ENCODE results near the gene SERPINA1. TPM values are rescaled to one million over a fixed set of nuclear protein-coding genes. Genes with fewer than 3 reads are reported as not detected.

Gene SERPINA1
- total RNA-seq, 1 experiment from 2014 or later, result 4.9 TPM

- POLR2A ChIA-PET, result no interaction called here
- DNase-seq (ENCODE audit: low read depth, low spot score), result no peak
- Histone ChIP-seq H3K9me3 (ENCODE audit: control insufficient read depth, insufficient read depth, low read depth, low read length) (no peaks in the 10 kb centered on the region), H3K4me3 (ENCODE audit: low read depth in 2 of 2, low read length in 2 of 2) (no peak overlapping the region), H3K27me3 (ENCODE audit: control insufficient read depth, insufficient read depth, low read length) (no peaks in the 10 kb centered on the region), H3K27ac (ENCODE audit: low read length) (no peak overlapping the region), H3K36me3 (ENCODE audit: control insufficient read depth, insufficient read depth, low read length) (no peaks in the 10 kb centered on the region), H3K4me1 (ENCODE audit: control insufficient read depth, insufficient read depth, low read length) (no peaks in the 10 kb centered on the region)
- CTCF ChIA-PET, result no interaction called here
- in situ Hi-C loops (cut with HindIII; ENCODE audit: low pct_unique_long_range_greater_than_20kb, low sequenced_read_pairs), result no loop called here
- BruUV-seq (replicated peaks), result no TSS peak
- TF ChIP-seq CTCF (IDR thresholded peaks at IDR 0.05) (no peak), POLR2AphosphoS5 (IDR thresholded peaks at IDR 0.05; ENCODE audit: low read depth, low read length) (no peak), SIN3A (IDR thresholded peaks at IDR 0.05; ENCODE audit: borderline replicate concordance, insufficient read depth, low read depth, low read length) (no peak)
- no peak for ATAC-seq
- intact Hi-C loops (cut with micrococcal nuclease; ENCODE audit: unreplicated experiment), result no loop called here
These were observed 27.3 kb downstream of the SERPINA1 start for GRCh38 chr14:94360945-94361565.

GRCh38 chr14:94357166-94357565 lies 31.2 kb downstream of the SERPINA1 start:
- DNase-seq (ENCODE audit: low read depth, low spot score) (no peak), ATAC-seq (no peak)
- CTCF ChIA-PET, result interaction anchor here (0.7 kb wide), 1 partner anchor 59 kb away, joined by 3 read pairs; no protein-coding TSS in a partner anchor
- H3K9me3 ChIP-seq (ENCODE audit: control insufficient read depth, insufficient read depth, low read depth, low read length), result no peaks in the 10 kb centered on the region
- H3K4me3 ChIP-seq (ENCODE audit: low read depth in 2 of 2, low read length in 2 of 2), result no peak overlapping the region
- H3K27ac ChIP-seq (ENCODE audit: low read length), result no peak overlapping the region
- BruUV-seq (replicated peaks), result no TSS peak
- no peak for TF ChIP-seq SIN3A (IDR thresholded peaks at IDR 0.05; ENCODE audit: borderline replicate concordance, insufficient read depth, low read depth, low read length)
- no peak for TF ChIP-seq REST (IDR thresholded peaks at IDR 0.05; ENCODE audit: insufficient read depth in 1 of 2, low read depth in 2 of 2, low read length in 1 of 2)
- no peak for TF ChIP-seq TCF7L2 (IDR thresholded peaks at IDR 0.05; ENCODE audit: low read depth, low read length)
- no peak for TF ChIP-seq CTCF (IDR thresholded peaks at IDR 0.05)
- no peak for TF ChIP-seq POLR2AphosphoS5 (IDR thresholded peaks at IDR 0.05; ENCODE audit: low read depth, low read length)
- H3K4me1 ChIP-seq (ENCODE audit: control insufficient read depth, insufficient read depth, low read length), result no peaks in the 10 kb centered on the region
- POLR2A ChIA-PET, result no interaction called here
- intact Hi-C loops (cut with micrococcal nuclease; ENCODE audit: unreplicated experiment) (no loop called here), in situ Hi-C loops (cut with HindIII; ENCODE audit: low pct_unique_long_range_greater_than_20kb, low sequenced_read_pairs) (no loop called here)
- H3K27me3 ChIP-seq (ENCODE audit: control insufficient read depth, insufficient read depth, low read length), result no peaks in the 10 kb centered on the region
- no peaks in the 10 kb centered on the region for H3K36me3 ChIP-seq (ENCODE audit: control insufficient read depth, insufficient read depth, low read length)

Data from Panc1 (cell line).